Small intestine (tissue), 7 donors: ENCODE data around the gene ABCC1. TPM values are rescaled to one million over a fixed set of nuclear protein-coding genes. Genes with fewer than 3 reads are reported as not detected.

Source experiments
- DNase-seq, 2 donors: peaks; one replicate each; pipeline versions ENCODE4 v3.0.0 to v3.0.0-alpha.2; 2013
- FAIRE-seq: peaks from 2 replicates; lab custom pipeline; 2012; peaks lifted over from hg19 to GRCh38; lab: Jason Lieb, UNC
- H3K27ac ChIP-seq, 3 donors: one replicate each; pipeline ENCODE4 v1.5.1; 2013; ENCODE audit warnings: low read length in 2 of 3, mild to moderate bottlenecking in 2 of 3, control low read depth in 1 of 3, inconsistent platforms in 1 of 3, low read depth in 1 of 3, moderate library complexity in 1 of 3
- H3K27me3 ChIP-seq, 3 donors: one replicate each; pipeline ENCODE4 v1.6.1; 2013; ENCODE audit warnings: low read length in 3 of 3, inconsistent platforms in 1 of 3; ENCODE audit not compliant: control insufficient read depth in 3 of 3, insufficient read depth in 3 of 3
- H3K36me3 ChIP-seq, 3 donors: one replicate each; pipeline ENCODE4 v1.6.1; 2013; ENCODE audit warnings: low read length in 3 of 3, inconsistent platforms in 1 of 3, low read depth in 1 of 3, mild to moderate bottlenecking in 1 of 3, moderate library complexity in 1 of 3; ENCODE audit not compliant: control insufficient read depth in 3 of 3, insufficient read depth in 2 of 3
- H3K4me1 ChIP-seq, 3 donors: one replicate each; pipeline ENCODE4 v1.6.1; 2013; ENCODE audit warnings: low read length in 2 of 3, inconsistent platforms in 1 of 3, low read depth in 1 of 3, mild to moderate bottlenecking in 1 of 3, moderate library complexity in 1 of 3; ENCODE audit not compliant: control insufficient read depth in 3 of 3, insufficient read depth in 2 of 3
- H3K4me3 ChIP-seq, 3 donors: one replicate each; pipeline ENCODE4 v1.5.1; 2013; ENCODE audit warnings: low read length in 3 of 3, control low read depth in 1 of 3, inconsistent platforms in 1 of 3, low read depth in 1 of 3, mild to moderate bottlenecking in 1 of 3, moderate library complexity in 1 of 3
- H3K9me3 ChIP-seq, 2 donors: one replicate each; pipeline ENCODE4 v1.6.1; 2013; ENCODE audit warnings: low read depth in 1 of 2, low read length in 1 of 2; ENCODE audit not compliant: control insufficient read depth in 2 of 2, insufficient read depth in 1 of 2
- WGBS, 3 donors: extraction: QIAGEN DNeasy Blood & Tissue Kit; methylation state at CpG; one replicate each; pipeline ENCODE4 v1.1.7; 2013; 5-methylcytosine and 5-hydroxymethylcytosine counted together
- polyA plus RNA-seq, 4 donors: library from polyadenylated mRNA; stranded (reverse) in 3 of 4; unstranded in 1 of 4; fragments of 200-250 nt in 3 of 4; fragments of 120-200 nt in 1 of 4; gene quantifications; one replicate each; pipeline versions ENCODE4 v1.2.1 to v1.2.3, GENCODE V29; 2013
- donor health status: healthy with polysubstance abuse.
- donor health status: control.
- donor health status: control.
- donor health status: Bipolar disorder and iron deficiency.
- donor health status: healthy.

The ABCC1 gene
- polyA plus RNA-seq, 4 donors: 0.54 to 12.4 (median 4.1) TPM

DNA sequence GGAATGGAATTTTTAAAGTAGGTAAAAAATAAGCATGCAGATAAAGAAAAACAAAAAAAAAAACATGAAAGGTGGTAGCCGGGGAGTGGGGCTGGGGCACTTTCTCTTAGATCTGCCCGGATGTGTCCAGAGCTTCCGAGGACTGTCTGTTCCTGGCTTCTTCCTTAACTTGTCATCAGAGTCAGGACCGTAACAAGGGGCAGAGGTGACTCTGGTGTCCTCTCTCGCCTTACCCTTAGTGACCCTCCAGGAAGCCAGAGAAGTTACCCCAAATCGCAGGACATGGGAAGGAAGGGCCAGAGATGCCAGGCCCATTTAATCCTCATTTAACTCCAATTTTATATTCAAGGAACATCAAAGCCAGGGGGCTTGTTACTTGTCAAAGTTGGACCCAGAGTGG is 158.4 kb downstream of the ABCC1 start:
- H3K36me3 ChIP-seq: peaks cover 0 to 33% (median 31%) of the 10 kb centered on the region in 3 donors
- FAIRE-seq (no peak), DNase-seq (no peak)
- H3K4me1 ChIP-seq: no peaks in the 10 kb centered on the region
- WGBS, 3 donors: 84 to 95% (median 85%) methylated on average over 6 of the region's 6 CpGs
- no peak overlapping the region for H3K4me3 ChIP-seq
- H3K9me3 ChIP-seq: no peaks in the 10 kb centered on the region
- H3K27ac ChIP-seq: no peak overlapping the region
- H3K27me3 ChIP-seq: no peaks in the 10 kb centered on the region

DNA sequence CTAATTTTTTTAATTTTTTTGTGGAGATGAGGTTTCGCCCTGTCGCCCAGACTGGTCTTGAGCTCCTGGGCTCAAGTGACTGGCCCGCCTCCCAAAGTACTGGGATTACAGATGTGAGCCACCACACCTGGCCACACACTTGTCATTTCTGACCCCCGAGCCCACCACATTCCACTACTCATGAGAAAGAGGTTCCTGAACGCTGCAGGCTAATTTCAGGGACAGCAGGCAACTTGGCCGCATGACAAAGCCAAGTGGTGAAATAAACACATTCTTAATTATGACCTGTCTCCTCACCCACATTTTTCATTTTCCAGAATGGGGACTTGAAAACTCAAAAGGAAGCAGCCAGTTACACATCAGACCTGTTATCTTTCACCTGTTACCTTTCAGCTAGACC is 159.3 kb downstream of the ABCC1 start:
- H3K4me1 ChIP-seq: no peaks in the 10 kb centered on the region
- WGBS, 3 donors: 85 to 95% (median 95%) methylated on average over 6 of the region's 6 CpGs
- no peaks in the 10 kb centered on the region for H3K27me3 ChIP-seq
- no peak overlapping the region for H3K27ac ChIP-seq
- FAIRE-seq: no peak
- no peak overlapping the region for H3K4me3 ChIP-seq
- no peak for DNase-seq
- no peaks in the 10 kb centered on the region for H3K9me3 ChIP-seq
- H3K36me3 ChIP-seq: peaks cover 0 to 37% (median 34%) of the 10 kb centered on the region in 3 donors

DNA sequence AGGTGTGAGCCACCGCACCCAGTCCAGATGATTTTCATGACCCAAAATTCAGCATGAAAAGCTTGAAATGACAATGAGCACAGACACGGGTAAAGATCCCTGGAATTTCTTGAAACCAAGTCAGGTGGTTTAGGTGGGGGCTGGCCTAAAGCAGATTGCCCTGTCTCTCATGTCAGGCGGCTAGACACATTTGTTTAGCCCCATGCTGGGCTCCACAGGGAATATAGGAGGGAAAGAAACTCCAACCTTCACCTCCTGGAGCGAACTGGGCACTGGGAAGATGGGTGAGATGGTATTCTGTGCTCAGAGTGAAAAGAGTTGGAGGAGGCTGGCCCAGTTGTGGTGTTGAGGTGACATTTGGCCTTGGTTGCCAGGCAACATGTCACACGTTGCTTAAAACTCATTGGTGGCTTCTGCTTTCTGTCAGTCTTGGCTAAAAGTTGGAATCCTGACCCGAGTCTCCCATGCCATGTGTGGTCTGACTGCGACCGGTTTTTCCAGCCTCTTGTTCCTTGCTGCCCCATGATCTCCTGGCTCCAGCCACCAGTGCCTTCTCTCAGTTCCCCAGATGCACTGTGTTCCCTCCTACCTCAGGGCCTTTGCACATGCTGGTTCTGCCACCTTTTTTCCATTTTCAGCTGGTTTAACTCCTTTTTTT is 160.2 kb downstream of the ABCC1 start:
- no peaks in the 10 kb centered on the region for H3K9me3 ChIP-seq
- no peaks in the 10 kb centered on the region for H3K4me1 ChIP-seq
- no peak for FAIRE-seq
- H3K36me3 ChIP-seq: peaks cover under 1 to 35% (median 31%) of the 10 kb centered on the region in 3 donors
- DNase-seq: no peak
- 84 to 88% (median 86%) methylated on average over 8 of the region's 8 CpGs for WGBS, 3 donors
- H3K27me3 ChIP-seq: no peaks in the 10 kb centered on the region
- H3K4me3 ChIP-seq: no peak overlapping the region
- no peak overlapping the region for H3K27ac ChIP-seq

DNA sequence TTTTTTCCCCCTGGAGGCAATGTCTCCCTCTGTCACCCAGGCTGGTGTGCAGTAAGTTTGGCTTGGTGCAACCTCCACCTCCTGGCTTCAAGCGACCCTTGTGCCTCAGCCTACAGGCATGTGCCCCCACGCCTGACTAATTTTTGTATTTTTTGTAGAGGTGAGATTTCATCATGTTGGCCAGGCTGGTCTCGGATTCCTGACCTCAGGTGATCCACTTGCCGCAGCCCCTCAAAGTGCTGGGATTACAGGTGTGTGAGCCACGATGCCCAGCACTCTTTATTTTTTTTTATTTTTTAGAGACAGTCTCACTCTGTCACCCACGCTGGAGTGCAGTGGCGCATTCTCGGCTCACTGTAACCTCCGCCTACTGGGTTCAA is 160.7 kb downstream of the ABCC1 start:
- no peaks in the 10 kb centered on the region for H3K27me3 ChIP-seq
- H3K27ac ChIP-seq: no peak overlapping the region
- H3K9me3 ChIP-seq: no peaks in the 10 kb centered on the region
- WGBS, 3 donors: 93 to 97% (median 94%) methylated on average over 9 of the region's 9 CpGs
- FAIRE-seq: no peak
- no peak overlapping the region for H3K4me3 ChIP-seq
- no peaks in the 10 kb centered on the region for H3K4me1 ChIP-seq
- no peak for DNase-seq
- peaks cover 2 to 35% (median 34%) of the 10 kb centered on the region in 3 donors for H3K36me3 ChIP-seq

DNA sequence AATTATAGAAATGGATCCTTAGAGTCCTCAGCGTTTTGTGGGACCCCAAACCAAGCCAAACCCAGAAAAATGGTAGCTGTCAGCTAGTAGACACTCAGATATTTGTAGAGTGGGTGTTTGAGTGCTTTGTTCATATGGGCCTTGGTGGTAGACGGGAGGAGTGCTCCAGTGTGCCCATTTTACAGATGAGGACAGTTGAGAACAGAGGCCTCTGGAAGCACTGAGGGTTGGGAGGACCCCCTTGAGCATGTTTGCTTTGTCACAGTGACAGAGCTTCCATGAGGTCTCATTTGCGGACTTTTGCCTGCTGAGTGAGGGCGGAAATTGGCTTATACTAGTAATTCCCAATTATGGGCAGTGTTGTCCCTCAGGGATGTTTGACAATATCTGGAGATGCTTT is 162.2 kb downstream of the ABCC1 start:
- Histone ChIP-seq H3K27ac (no peak overlapping the region), H3K9me3 (peaks cover 0 to 4% of the 10 kb centered on the region in 2 donors), H3K4me3 (no peak overlapping the region), H3K36me3 (peaks cover 2 to 37% (median 31%) of the 10 kb centered on the region in 3 donors), H3K27me3 (no peaks in the 10 kb centered on the region), H3K4me1 (no peaks in the 10 kb centered on the region)
- DNase-seq (no peak), FAIRE-seq (no peak)
- 93 to 97% (median 95%) methylated on average over 4 of the region's 4 CpGs for WGBS, 3 donors

DNA sequence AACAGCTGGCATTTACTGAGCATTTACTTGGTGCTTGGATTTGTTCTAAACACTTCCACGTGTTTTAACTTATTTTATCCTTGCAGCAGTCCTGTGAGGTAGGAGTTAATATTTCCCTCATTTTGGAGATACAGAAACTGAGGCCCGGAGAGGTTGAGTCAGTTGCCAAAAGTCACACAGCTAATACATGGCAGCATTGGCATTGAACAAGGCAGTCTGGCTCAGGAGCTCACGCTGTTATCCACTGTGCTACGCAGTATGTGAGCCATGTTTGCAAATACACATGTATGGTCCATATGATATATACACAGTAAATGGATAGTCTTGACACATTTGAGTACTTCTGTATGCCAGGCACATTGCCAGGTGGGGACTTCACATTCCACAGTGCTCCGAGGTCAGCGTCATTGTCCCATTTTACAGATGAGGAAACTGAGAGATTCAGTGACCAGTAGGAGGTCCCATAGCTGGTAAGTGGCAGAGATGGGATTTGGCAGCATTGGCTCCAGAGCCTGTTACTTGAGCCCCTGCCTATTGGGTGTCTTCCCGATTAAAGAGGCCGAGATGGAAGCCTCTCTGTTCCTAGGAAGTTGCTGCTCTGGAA is 163.1 kb downstream of the ABCC1 start:
- H3K4me1 ChIP-seq: no peaks in the 10 kb centered on the region
- peaks cover 2 to 43% (median 32%) of the 10 kb centered on the region in 3 donors for H3K36me3 ChIP-seq
- FAIRE-seq (no peak), DNase-seq (no peak)
- no peak overlapping the region for H3K4me3 ChIP-seq
- H3K9me3 ChIP-seq: peaks cover 0 to 12% of the 10 kb centered on the region in 2 donors
- 84% methylated on average over 8 of the region's 8 CpGs for WGBS, 3 donors
- no peaks in the 10 kb centered on the region for H3K27me3 ChIP-seq
- H3K27ac ChIP-seq: no peak overlapping the region

DNA sequence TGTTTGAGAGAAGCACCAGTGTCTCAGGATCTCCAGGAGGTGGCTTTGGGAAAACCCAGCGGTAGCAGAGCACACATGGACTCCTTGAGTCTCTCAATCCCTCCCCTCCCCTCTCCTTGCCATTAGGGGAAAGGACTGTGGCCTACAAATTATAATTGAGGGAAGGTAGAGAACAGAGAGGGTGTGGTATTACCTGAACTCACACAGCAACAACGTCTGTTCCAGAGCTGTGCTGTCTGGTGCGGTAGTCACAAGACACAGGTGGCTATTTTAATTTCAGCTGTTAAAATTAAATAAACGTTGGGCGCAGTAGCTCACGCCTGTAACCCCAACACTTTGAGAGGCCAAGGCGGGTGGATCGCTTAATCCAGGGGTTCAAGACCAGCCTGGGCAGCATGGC is 163.7 kb downstream of the ABCC1 start:
- H3K4me1 ChIP-seq: no peaks in the 10 kb centered on the region
- peaks cover 0 to 17% of the 10 kb centered on the region in 2 donors for H3K9me3 ChIP-seq
- 89 to 93% (median 91%) methylated on average over 8 of the region's 8 CpGs for whole genome bisulfite sequencing, 3 donors
- no peak for DNase-seq
- peaks cover 2 to 44% (median 32%) of the 10 kb centered on the region in 3 donors for H3K36me3 ChIP-seq
- no peak overlapping the region for H3K27ac ChIP-seq
- no peaks in the 10 kb centered on the region for H3K27me3 ChIP-seq
- no peak for FAIRE-seq
- H3K4me3 ChIP-seq: no peak overlapping the region

DNA sequence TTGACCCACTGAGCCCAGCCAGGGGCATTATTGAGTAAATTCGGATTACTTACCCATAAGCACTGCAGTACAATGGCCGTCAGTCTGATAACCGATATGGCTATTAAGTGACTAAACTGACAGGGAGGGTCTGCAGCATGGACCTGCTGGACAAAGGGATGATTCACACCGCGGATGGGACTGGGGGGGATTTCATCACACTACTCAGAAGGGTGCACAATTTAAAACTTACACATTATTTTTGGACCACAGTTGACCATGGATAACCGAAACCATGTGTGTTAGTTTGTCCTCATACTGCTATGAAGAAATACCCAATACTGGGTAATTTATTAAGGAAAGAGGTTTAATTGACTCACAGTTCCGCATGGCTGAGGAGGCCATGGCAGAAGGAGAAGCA is 167.4 kb downstream of the ABCC1 start:
- peaks cover 0 to 30% of the 10 kb centered on the region in 2 donors for H3K9me3 ChIP-seq
- H3K27me3 ChIP-seq: no peaks in the 10 kb centered on the region
- no peak overlapping the region for H3K27ac ChIP-seq
- no peak for FAIRE-seq
- peaks cover 0 to 4% (median 3%) of the 10 kb centered on the region in 3 donors for H3K4me1 ChIP-seq
- DNase-seq: no peak
- 97 to 98% (median 97%) methylated on average over 7 of the region's 7 CpGs for WGBS, 3 donors
- no peak overlapping the region for H3K4me3 ChIP-seq
- peaks cover 2 to 34% (median 19%) of the 10 kb centered on the region in 3 donors for H3K36me3 ChIP-seq
